HEK293T (cell line): ENCODE measurements around the gene HMSD.

ENCODE experiments used
- CTCF ChIA-PET: fragments of 350-600 bp; formaldehyde crosslinking; extraction: SDS; loops from one replicate; lab custom pipeline; 2021; ENCODE audit warnings: antibody characterized with exemption, inconsistent platforms; lab: Yijun Ruan, JAX
- POLR2A ChIA-PET: fragments of 350-600 bp; formaldehyde crosslinking; extraction: SDS; loops from one replicate; lab custom pipeline; 2020; ENCODE audit warnings: antibody characterized with exemption, inconsistent platforms; lab: Yijun Ruan, JAX
- DNase-seq: peaks from one replicate; pipeline ENCODE4 v3.0.0; 2012; ENCODE audit warnings: mixed read lengths; ENCODE audit errors: extremely low spot score
- ARNT ChIP-seq: fragments of 450-650 bp; IDR thresholded peaks from 2 replicates; pipeline ENCODE4 v1.6.1; 2017; ENCODE audit warnings: mild to moderate bottlenecking
- BHLHE40 ChIP-seq: fragments of 450-650 bp; IDR thresholded peaks from 2 replicates; pipeline ENCODE4 v1.6.1; 2016; ENCODE audit warnings: mild to moderate bottlenecking, moderate library complexity, borderline replicate concordance
- CTBP1 ChIP-seq: fragments of 450-650 bp; IDR thresholded peaks from 2 replicates; pipeline ENCODE4 v1.6.1; 2016; ENCODE audit warnings: borderline replicate concordance
- ELF4 ChIP-seq: fragments of 450-650 bp; IDR thresholded peaks from 2 replicates; pipeline ENCODE4 v1.6.1; 2017; ENCODE audit warnings: antibody characterized with exemption
- FOXA1 ChIP-seq: fragments of 450-650 bp; IDR thresholded peaks from 2 replicates; pipeline ENCODE4 v1.6.1; 2016; ENCODE audit warnings: mild to moderate bottlenecking
- FOXK2 ChIP-seq: fragments of 450-650 bp; IDR thresholded peaks from 2 replicates; pipeline ENCODE4 v1.6.1; 2016; ENCODE audit warnings: mild to moderate bottlenecking
- FOXM1 ChIP-seq: fragments of 450-650 bp; IDR thresholded peaks from 2 replicates; pipeline ENCODE4 v1.6.1; 2017; ENCODE audit warnings: mild to moderate bottlenecking, borderline replicate concordance
- HDGF ChIP-seq: fragments of 450-650 bp; IDR thresholded peaks from 2 replicates; pipeline ENCODE4 v1.6.1; 2017; ENCODE audit warnings: antibody characterized with exemption, borderline replicate concordance
- L3MBTL2 ChIP-seq: fragments of 450-650 bp; conservative IDR thresholded peaks from 2 replicates; pipeline ENCODE4 v1.6.1; 2016; ENCODE audit warnings: mild to moderate bottlenecking
- LEF1 ChIP-seq: fragments of 450-650 bp; IDR thresholded peaks from 2 replicates; pipeline ENCODE4 v1.6.1; 2017; ENCODE audit warnings: mild to moderate bottlenecking, borderline replicate concordance
- NFRKB ChIP-seq: fragments of 450-650 bp; IDR thresholded peaks from 2 replicates; pipeline ENCODE4 v1.6.1; 2016; ENCODE audit warnings: mild to moderate bottlenecking, moderate library complexity
- SP1 ChIP-seq: fragments of 450-650 bp; IDR thresholded peaks from 2 replicates; pipeline ENCODE4 v1.6.1; 2017
- SUZ12 ChIP-seq: fragments of 450-650 bp; IDR thresholded peaks from 2 replicates; pipeline ENCODE4 v1.6.1; 2016; ENCODE audit warnings: mild to moderate bottlenecking
- TARDBP ChIP-seq: fragments of 450-650 bp; IDR thresholded peaks from 2 replicates; pipeline ENCODE4 v1.6.1; 2016
- ZNF384 ChIP-seq: fragments of 450-650 bp; IDR thresholded peaks from 2 replicates; pipeline ENCODE4 v1.6.1; 2016
- TF ChIP-seq, protein P1 (sequence below): fragments of 450-650 bp; IDR thresholded peaks from 2 replicates; pipeline ENCODE4 v1.6.1; 2016

HMSD gene

DNA sequence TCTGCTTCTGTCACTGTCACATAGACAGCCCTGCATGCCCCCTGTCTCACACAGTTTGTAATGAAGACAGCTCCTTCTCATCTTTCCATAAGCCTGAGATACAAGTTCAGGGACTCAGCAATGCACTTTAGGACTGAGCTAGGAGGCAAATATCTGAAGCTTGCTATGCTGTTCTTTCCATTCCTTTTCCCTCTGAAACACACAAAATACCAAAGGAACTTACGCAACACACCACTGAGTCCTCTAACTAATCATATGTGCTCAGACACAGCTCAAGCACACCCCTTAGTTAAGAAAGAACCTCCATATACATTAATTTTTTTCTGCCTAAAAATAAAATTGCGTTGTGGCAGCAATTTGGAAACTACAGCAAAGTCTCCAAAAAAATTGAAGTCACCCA is 38.6 kb downstream of the HMSD start:
- DNase-seq, result no peak
- ChIA-PET CTCF (no interaction called here), POLR2A (interaction anchor here (1.0 kb wide), 1 partner anchor 17 kb away, joined by 3 read pairs; no protein-coding TSS in a partner anchor)
- TF ChIP-seq HDGF (no peak), L3MBTL2 (no peak), ARNT (no peak), FOXK2 (no peak), TARDBP (no peak), LEF1 (no peak), FOXM1 (no peak), SUZ12 (no peak), CTBP1 (no peak), BHLHE40 (no peak), NFRKB (no peak), SP1 (no peak), FOXA1 (no peak), ZNF384 (no peak), ELF4 (no peak)
- TF ChIP-seq, protein P1, sequence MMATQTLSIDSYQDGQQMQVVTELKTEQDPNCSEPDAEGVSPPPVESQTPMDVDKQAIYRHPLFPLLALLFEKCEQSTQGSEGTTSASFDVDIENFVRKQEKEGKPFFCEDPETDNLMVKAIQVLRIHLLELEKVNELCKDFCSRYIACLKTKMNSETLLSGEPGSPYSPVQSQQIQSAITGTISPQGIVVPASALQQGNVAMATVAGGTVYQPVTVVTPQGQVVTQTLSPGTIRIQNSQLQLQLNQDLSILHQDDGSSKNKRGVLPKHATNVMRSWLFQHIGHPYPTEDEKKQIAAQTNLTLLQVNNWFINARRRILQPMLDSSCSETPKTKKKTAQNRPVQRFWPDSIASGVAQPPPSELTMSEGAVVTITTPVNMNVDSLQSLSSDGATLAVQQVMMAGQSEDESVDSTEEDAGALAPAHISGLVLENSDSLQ, result no peak

DNA sequence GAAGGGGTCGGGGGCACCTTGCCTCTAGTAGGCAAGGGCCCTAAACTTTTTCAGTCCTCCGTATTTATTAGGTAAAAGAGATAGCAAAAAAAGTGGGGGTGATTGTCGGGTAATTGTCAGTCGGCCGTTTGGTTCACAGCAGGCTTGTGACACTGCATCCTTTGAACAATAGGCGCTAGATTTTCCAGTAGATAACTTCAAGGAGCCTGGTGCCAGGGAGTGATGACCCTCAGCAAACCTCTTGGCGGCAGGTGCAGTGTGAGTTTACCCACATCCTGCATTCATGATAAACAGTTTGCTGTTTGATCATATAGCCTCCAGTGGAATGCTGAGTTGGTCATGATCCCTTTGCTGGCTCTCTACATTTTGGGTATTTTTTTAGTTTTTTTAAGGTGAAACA is 43.6 kb downstream of the HMSD start:
- CTCF ChIA-PET, result no interaction called here

DNA sequence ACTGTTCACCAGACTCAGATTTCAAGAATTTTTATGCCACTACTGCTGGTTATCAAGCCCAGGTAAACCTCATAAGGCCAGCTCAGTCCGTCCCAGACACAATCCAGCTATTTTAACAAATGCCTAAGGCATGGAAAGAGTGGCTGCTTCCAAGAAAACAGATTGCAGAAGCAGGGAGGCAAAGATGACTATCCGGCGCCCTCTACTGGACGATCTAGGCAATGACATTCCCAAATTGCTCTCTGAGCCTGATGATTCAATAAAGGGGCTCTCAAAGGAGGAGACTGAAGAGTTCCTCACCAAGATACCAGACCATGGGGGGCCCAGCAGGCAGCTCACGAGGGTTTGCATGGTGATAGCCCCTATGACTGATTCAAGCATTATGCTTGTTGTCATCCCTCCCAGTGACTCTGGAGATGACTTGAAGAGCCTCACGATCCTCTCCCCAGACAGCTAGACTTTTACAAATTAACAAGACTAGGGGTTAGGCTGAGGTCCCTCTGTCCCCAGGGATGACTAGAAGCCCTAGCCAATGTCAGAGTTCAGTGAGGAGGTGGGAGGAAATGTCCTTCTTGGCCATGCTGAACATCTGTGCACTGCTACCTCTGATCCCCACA is 45.8 kb downstream of the HMSD start:
- ChIA-PET POLR2A (interaction anchor here (1.2 kb wide), 1 partner anchor 25 kb away, joined by 6 read pairs; no protein-coding TSS in a partner anchor), CTCF (interaction anchor here (0.6 to 1.6 kb wide), 5 partner anchors 9 to 105 kb away, joined by 3 to 7 read pairs (median 5); no protein-coding TSS in a partner anchor)
- TF ChIP-seq FOXK2 (no peak), LEF1 (no peak), ARNT (no peak), ZNF384 (no peak), L3MBTL2 (no peak), FOXA1 (no peak), SUZ12 (no peak), TARDBP (no peak), CTBP1 (no peak), SP1 (no peak), BHLHE40 (no peak), ELF4 (no peak), HDGF (no peak), NFRKB (no peak), FOXM1 (no peak)
- TF ChIP-seq, protein P1, result no peak
- DNase-seq, result peak; percentile 48

More for the DNA sequence above, 43.6 kb downstream of the HMSD start:
- no peak for DNase-seq
- no peak for TF ChIP-seq FOXK2
- no peak for TF ChIP-seq TARDBP
- TF ChIP-seq BHLHE40, result no peak
- TF ChIP-seq FOXA1, result no peak
- no peak for TF ChIP-seq LEF1
- POLR2A ChIA-PET, result no interaction called here

DNA sequence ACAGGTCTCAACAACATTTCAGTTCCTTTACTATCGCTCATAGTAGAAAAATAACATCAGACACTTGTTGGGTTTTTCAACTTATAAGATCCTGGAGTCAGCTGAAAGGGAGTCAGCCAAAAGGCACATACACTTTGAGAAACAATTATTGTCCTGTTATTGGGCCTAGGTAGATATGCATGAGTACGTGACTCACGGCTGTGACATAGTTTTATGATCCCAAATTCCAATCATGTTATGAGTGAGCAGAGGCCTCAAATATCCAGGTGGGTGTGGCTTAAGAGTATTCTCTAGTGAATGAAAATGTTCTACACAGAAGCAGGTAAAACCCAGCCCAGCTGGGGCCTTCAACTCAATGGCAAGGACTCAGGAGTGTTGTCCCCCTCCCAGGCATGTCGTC is 47.9 kb downstream of the HMSD start:
- POLR2A ChIA-PET, result no interaction called here
- TF ChIP-seq ELF4 (no peak), FOXM1 (no peak), ZNF384 (no peak), NFRKB (no peak), BHLHE40 (no peak), LEF1 (no peak), TARDBP (no peak), FOXK2 (no peak), CTBP1 (no peak), HDGF (no peak), SUZ12 (no peak)
- TF ChIP-seq, protein P1, result no peak
- CTCF ChIA-PET, result no interaction called here
- no peak for DNase-seq

DNA sequence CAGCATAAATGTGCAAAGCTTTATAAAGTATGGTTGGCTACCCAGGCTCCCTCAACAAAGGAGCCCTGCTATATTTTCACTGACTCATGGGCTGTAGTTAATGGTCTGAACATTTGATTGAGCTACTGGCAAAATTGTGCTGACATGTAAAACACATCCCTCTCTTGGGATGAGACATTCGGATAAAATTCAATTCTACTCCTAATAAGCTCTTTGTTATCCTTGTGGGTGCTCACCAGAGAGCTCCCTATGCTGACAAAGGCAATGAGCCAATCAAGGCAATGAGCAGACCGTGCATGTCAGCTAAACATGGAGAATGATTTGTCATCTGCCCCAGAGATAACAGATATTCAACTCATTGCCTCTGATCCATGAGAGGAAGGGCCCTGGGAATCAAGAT is 48.5 kb downstream of the HMSD start:
- ChIA-PET POLR2A (no interaction called here), CTCF (no interaction called here)
- no peak for DNase-seq
- TF ChIP-seq HDGF, result no peak
- TF ChIP-seq BHLHE40, result no peak
- TF ChIP-seq TARDBP, result no peak
- TF ChIP-seq FOXA1, result no peak
- TF ChIP-seq L3MBTL2, result no peak
- TF ChIP-seq, protein P1, result no peak
- no peak for TF ChIP-seq FOXM1
- no peak for TF ChIP-seq SP1
- TF ChIP-seq SUZ12, result no peak
